OCI-LY1 (cell line): Measurements from ENCODE around the gene ROPN1L.

Experiments
- H2AFZ ChIP-seq: fragments of 200-600 bp; sonication (generic), shearing (Covaris generic); 2 replicates; pipeline ENCODE4 v1.6.0; 2014; ENCODE audit warnings: antibody characterized with exemption, mild to moderate bottlenecking, low read length
- H3F3A ChIP-seq: fragments of 200-600 bp; sonication (generic), shearing (Covaris generic); 2 replicates; pipeline ENCODE4 v1.6.0; 2014; ENCODE audit warnings: mild to moderate bottlenecking, antibody characterized with exemption, low read length, moderate library complexity; ENCODE audit not compliant: insufficient read depth
- H3K27ac ChIP-seq: fragments of 200-600 bp; sonication (generic); 2 replicates; pipeline ENCODE4 v1.5.1; 2014; ENCODE audit warnings: low read length, mixed run types, mild to moderate bottlenecking, low read depth; ENCODE audit not compliant: poor library complexity, severe bottlenecking
- H3K27me3 ChIP-seq: fragments of 200-600 bp; sonication (generic); 2 replicates; pipeline ENCODE4 v1.6.0; 2014; ENCODE audit warnings: antibody characterized with exemption, mild to moderate bottlenecking, low read length, moderate library complexity; ENCODE audit not compliant: insufficient read depth
- H3K36me3 ChIP-seq: fragments of 200-600 bp; sonication (generic); 2 replicates; pipeline ENCODE4 v1.6.1; 2014; ENCODE audit warnings: mild to moderate bottlenecking, antibody characterized with exemption, low read length, moderate library complexity, mixed read lengths; ENCODE audit not compliant: insufficient read depth
- H3K4me1 ChIP-seq: fragments of 200-600 bp; sonication (generic); 2 replicates; pipeline ENCODE4 v1.5.1; 2014; ENCODE audit warnings: mild to moderate bottlenecking, low read length, moderate library complexity; ENCODE audit not compliant: insufficient read depth, severe bottlenecking
- H3K4me2 ChIP-seq: fragments of 200-600 bp; sonication (generic), shearing (Covaris generic); 2 replicates; pipeline ENCODE4 v1.6.1; 2014; ENCODE audit warnings: low read length
- H3K4me3 ChIP-seq: fragments of 200-600 bp; sonication (generic); 2 replicates; pipeline ENCODE4 v1.5.1; 2014; ENCODE audit warnings: low read length, low read depth, mild to moderate bottlenecking, mixed read lengths; ENCODE audit not compliant: poor library complexity, severe bottlenecking
- H3K79me2 ChIP-seq: fragments of 200-600 bp; shearing (Covaris generic); 2 replicates; pipeline ENCODE4 v1.6.1; 2016; ENCODE audit warnings: mixed run types, low read length, mixed read lengths; ENCODE audit not compliant: insufficient read depth
- H3K9ac ChIP-seq: fragments of 200-600 bp; sonication (generic), shearing (Covaris generic); 2 replicates; pipeline ENCODE4 v1.6.1; 2014; ENCODE audit warnings: mild to moderate bottlenecking, low read length, mixed read lengths
- H3K9me2 ChIP-seq: fragments of 200-600 bp; sonication (generic), shearing (Covaris generic); 2 replicates; pipeline ENCODE4 v1.6.1; 2014; ENCODE audit warnings: low read depth, mild to moderate bottlenecking, low read length, mixed read lengths
- H3K9me3 ChIP-seq: fragments of 200-600 bp; shearing (Covaris generic); 2 replicates; pipeline ENCODE4 v1.6.1; 2014; ENCODE audit warnings: low read length, mixed read lengths
- H4K20me1 ChIP-seq: fragments of 200-600 bp; sonication (generic), shearing (Covaris generic); 2 replicates; pipeline ENCODE4 v1.6.0; 2016; ENCODE audit warnings: mild to moderate bottlenecking, low read length; ENCODE audit not compliant: insufficient read depth
- CTCF ChIP-seq: fragments of 200-600 bp; sonication (generic), shearing (Covaris generic); IDR thresholded peaks from 2 replicates; pipeline ENCODE4 v1.5.1; 2017; ENCODE audit warnings: mild to moderate bottlenecking, antibody characterized with exemption, low read length, moderate library complexity, mixed read lengths
- EZH2 ChIP-seq: fragments of 200-600 bp; sonication (generic), shearing (Covaris generic); IDR thresholded peaks from 2 replicates; pipeline ENCODE4 v1.8.0; 2017; ENCODE audit warnings: borderline replicate concordance, mixed run types, mild to moderate bottlenecking, antibody characterized with exemption, low read length, moderate library complexity, mixed read lengths

Gene ROPN1L

GRCh38 chr5:10396552-10396951, 45.1 kb upstream of the ROPN1L start:
- Histone ChIP-seq H3K4me1 (no peaks in the 10 kb centered on the region), H3K4me2 (no peak overlapping the region), H3K27ac (no peak overlapping the region), H3F3A (no peaks in the 10 kb centered on the region), H3K27me3 (no peaks in the 10 kb centered on the region), H4K20me1 (no peaks in the 10 kb centered on the region), H3K36me3 (peaks cover 92% of the 10 kb centered on the region), H3K9ac (no peak overlapping the region), H3K9me2 (no peaks in the 10 kb centered on the region), H3K4me3 (no peak overlapping the region), H2AFZ (no peak overlapping the region), H3K9me3 (no peaks in the 10 kb centered on the region), H3K79me2 (no peaks in the 10 kb centered on the region)
- TF ChIP-seq CTCF (no peak), EZH2 (no peak)

- Histone ChIP-seq H3K9ac (no peak overlapping the region), H3K4me1 (no peaks in the 10 kb centered on the region), H3K27ac (no peak overlapping the region), H3K9me3 (no peaks in the 10 kb centered on the region), H4K20me1 (no peaks in the 10 kb centered on the region), H3F3A (0 out of 2 replicates have a peak, but pooled peaks cover 9% of the 10 kb centered on the region), H3K27me3 (no peaks in the 10 kb centered on the region), H3K4me3 (no peak overlapping the region), H3K36me3 (peaks cover 92% of the 10 kb centered on the region), H2AFZ (no peak overlapping the region), H3K9me2 (no peaks in the 10 kb centered on the region), H3K4me2 (no peak overlapping the region), H3K79me2 (no peaks in the 10 kb centered on the region)
- TF ChIP-seq CTCF (no peak), EZH2 (no peak)
These were observed 41.8 kb upstream of the ROPN1L start for GRCh38 chr5:10399839-10400238.

GRCh38 chr5:10400411-10400810, 41.3 kb upstream of the ROPN1L start:
- no peak overlapping the region for H3K9ac ChIP-seq
- H2AFZ ChIP-seq = no peak overlapping the region
- H4K20me1 ChIP-seq = no peaks in the 10 kb centered on the region
- no peak overlapping the region for H3K4me2 ChIP-seq
- no peaks in the 10 kb centered on the region for H3K27me3 ChIP-seq
- peaks cover 93% of the 10 kb centered on the region for H3K36me3 ChIP-seq
- no peaks in the 10 kb centered on the region for H3K4me1 ChIP-seq
- no peak overlapping the region for H3K4me3 ChIP-seq
- no peaks in the 10 kb centered on the region for H3K9me3 ChIP-seq
- no peaks in the 10 kb centered on the region for H3K79me2 ChIP-seq
- H3K27ac ChIP-seq = no peak overlapping the region
- TF ChIP-seq CTCF (no peak), EZH2 (no peak)
- H3F3A ChIP-seq = 0 out of 2 replicates have a peak, but pooled peaks cover 9% of the 10 kb centered on the region
- no peaks in the 10 kb centered on the region for H3K9me2 ChIP-seq
